Activated T-helper 2 cell treated with anti-CD3 and anti-CD28 coated beads, Interferon-gamma antibody, Interleukin-2, Interleukin-4, amounts not matched to agents 10 μg/mL and 5 μg/mL and 100 μg/mL, durations not matched to agents 14 hours and 24 hours and 36 hours (primary cell): ENCODE data around the gene CACNG4. TPM values are rescaled to one million over a fixed set of nuclear protein-coding genes. Genes with fewer than 3 reads are reported as not detected.

Experiments used
- DNase-seq: peaks from one replicate; pipeline ENCODE4 v3.0.0; 2021; ENCODE audit warnings: low spot score
- H3K27ac Mint-ChIP-seq: one replicate; pipeline ENCODE4 v1.8.0; 2021; ENCODE audit warnings: mixed read lengths
- H3K27me3 Mint-ChIP-seq: one replicate; pipeline ENCODE4 v1.8.0; 2021; ENCODE audit warnings: low read depth, mixed read lengths
- H3K36me3 Mint-ChIP-seq: one replicate; pipeline ENCODE4 v1.8.0; 2021; ENCODE audit warnings: low read depth, mixed read lengths
- H3K4me1 Mint-ChIP-seq: one replicate; pipeline ENCODE4 v1.8.0; 2021; ENCODE audit warnings: low read depth, mixed read lengths
- H3K4me3 Mint-ChIP-seq: one replicate; pipeline ENCODE4 v1.8.0; 2021; ENCODE audit warnings: low read depth, mild to moderate bottlenecking, moderate library complexity, mixed read lengths
- H3K9me3 Mint-ChIP-seq: one replicate; pipeline ENCODE4 v1.8.0; 2021; ENCODE audit warnings: mixed read lengths
- intact Hi-C: fragments of 100-400 bp; cut with micrococcal nuclease; formaldehyde crosslinking; loops from one replicate; pipeline ENCODE4 v1.15.1; 2023
- total RNA-seq: library from RNA; stranded (reverse); gene quantifications from 2 replicates; pipeline ENCODE4 v1.2.3, GENCODE V29; 2022

The CACNG4 gene
- total RNA-seq, 1 donor from 2014 or later = not detected

GRCh38 chr17:67050471-67051154 is 86.1 kb downstream of the CACNG4 start:
- Mint-ChIP-seq H3K27me3 (peaks cover 1% of the 10 kb centered on the region), H3K9me3 (peaks cover 23% of the 10 kb centered on the region), H3K4me1 (no peaks in the 10 kb centered on the region), H3K27ac (no peak overlapping the region), H3K4me3 (no peak overlapping the region), H3K36me3 (no peaks in the 10 kb centered on the region)
- intact Hi-C loops = no loop called here
- DNase-seq = no peak

- no peak overlapping the region for H3K4me3 Mint-ChIP-seq
Observed at GRCh38 chr17:67051155-67051538, 86.6 kb downstream of the CACNG4 start.

GRCh38 chr17:67051837-67052236 is 87.3 kb downstream of the CACNG4 start:
- DNase-seq = no peak
- Mint-ChIP-seq H3K36me3 (no peaks in the 10 kb centered on the region), H3K4me3 (no peak overlapping the region), H3K9me3 (peaks cover 23% of the 10 kb centered on the region), H3K27ac (no peak overlapping the region), H3K27me3 (peaks cover under 1% of the 10 kb centered on the region), H3K4me1 (no peaks in the 10 kb centered on the region)
- intact Hi-C loops = no loop called here

More at GRCh38 chr17:67051155-67051538, 86.6 kb downstream of the CACNG4 start:
- no peaks in the 10 kb centered on the region for H3K4me1 Mint-ChIP-seq
- peaks cover 1% of the 10 kb centered on the region for H3K27me3 Mint-ChIP-seq
- H3K36me3 Mint-ChIP-seq = no peaks in the 10 kb centered on the region
- no peak overlapping the region for H3K27ac Mint-ChIP-seq
- intact Hi-C loops = no loop called here
- no peak for DNase-seq
- H3K9me3 Mint-ChIP-seq = peaks cover 23% of the 10 kb centered on the region

GRCh38 chr17:67052720-67053437 is 88.4 kb downstream of the CACNG4 start:
- Mint-ChIP-seq H3K27ac (no peak overlapping the region), H3K4me1 (no peaks in the 10 kb centered on the region), H3K27me3 (no peaks in the 10 kb centered on the region), H3K4me3 (no peak overlapping the region), H3K9me3 (peaks cover 17% of the 10 kb centered on the region), H3K36me3 (no peaks in the 10 kb centered on the region)
- intact Hi-C loops = no loop called here
- DNase-seq = no peak

- Mint-ChIP-seq H3K4me3 (no peak overlapping the region), H3K4me1 (no peaks in the 10 kb centered on the region), H3K36me3 (no peaks in the 10 kb centered on the region), H3K9me3 (peaks cover 12% of the 10 kb centered on the region), H3K27ac (no peak overlapping the region), H3K27me3 (no peaks in the 10 kb centered on the region)
- no peak for DNase-seq
- intact Hi-C loops = no loop called here
Observed at GRCh38 chr17:67053438-67054000, 89.0 kb downstream of the CACNG4 start.

- H3K9me3 Mint-ChIP-seq = peaks cover 6% of the 10 kb centered on the region
- H3K27ac Mint-ChIP-seq = no peak overlapping the region
- intact Hi-C loops = no loop called here
- no peaks in the 10 kb centered on the region for H3K4me1 Mint-ChIP-seq
- no peak for DNase-seq
- no peaks in the 10 kb centered on the region for H3K27me3 Mint-ChIP-seq
- no peak overlapping the region for H3K4me3 Mint-ChIP-seq
- no peaks in the 10 kb centered on the region for H3K36me3 Mint-ChIP-seq
Observed at GRCh38 chr17:67054011-67054591, 89.6 kb downstream of the CACNG4 start.

GRCh38 chr17:67054608-67055007 is 90.1 kb downstream of the CACNG4 start:
- no peak for DNase-seq
- H3K27me3 Mint-ChIP-seq = no peaks in the 10 kb centered on the region

GRCh38 chr17:67055041-67055443 is 90.5 kb downstream of the CACNG4 start:
- Mint-ChIP-seq H3K27me3 (no peaks in the 10 kb centered on the region), H3K4me1 (no peaks in the 10 kb centered on the region), H3K9me3 (no peaks in the 10 kb centered on the region), H3K36me3 (no peaks in the 10 kb centered on the region), H3K4me3 (no peak overlapping the region), H3K27ac (no peak overlapping the region)
- no peak for DNase-seq
- intact Hi-C loops = no loop called here

More at GRCh38 chr17:67054608-67055007, 90.1 kb downstream of the CACNG4 start:
- H3K4me3 Mint-ChIP-seq = no peak overlapping the region
- no peaks in the 10 kb centered on the region for H3K4me1 Mint-ChIP-seq
- peaks cover 1% of the 10 kb centered on the region for H3K9me3 Mint-ChIP-seq
- H3K36me3 Mint-ChIP-seq = no peaks in the 10 kb centered on the region
- intact Hi-C loops = no loop called here
- H3K27ac Mint-ChIP-seq = no peak overlapping the region

- intact Hi-C loops = no loop called here
- H3K4me1 Mint-ChIP-seq = no peaks in the 10 kb centered on the region
- H3K27me3 Mint-ChIP-seq = no peaks in the 10 kb centered on the region
- no peaks in the 10 kb centered on the region for H3K9me3 Mint-ChIP-seq
- H3K4me3 Mint-ChIP-seq = no peak overlapping the region
- H3K36me3 Mint-ChIP-seq = no peaks in the 10 kb centered on the region
- H3K27ac Mint-ChIP-seq = no peak overlapping the region
- DNase-seq = no peak
Observed at GRCh38 chr17:67055811-67056745, 91.6 kb downstream of the CACNG4 start.

- no peaks in the 10 kb centered on the region for H3K4me1 Mint-ChIP-seq
- no peaks in the 10 kb centered on the region for H3K36me3 Mint-ChIP-seq
- H3K27ac Mint-ChIP-seq = no peak overlapping the region
- no peak overlapping the region for H3K4me3 Mint-ChIP-seq
- intact Hi-C loops = no loop called here
- no peaks in the 10 kb centered on the region for H3K9me3 Mint-ChIP-seq
- no peak for DNase-seq
- H3K27me3 Mint-ChIP-seq = no peaks in the 10 kb centered on the region
Observed at GRCh38 chr17:67056746-67057490, 92.4 kb downstream of the CACNG4 start.

- no peaks in the 10 kb centered on the region for H3K36me3 Mint-ChIP-seq
- no peak overlapping the region for H3K4me3 Mint-ChIP-seq
- DNase-seq = no peak
- no peaks in the 10 kb centered on the region for H3K9me3 Mint-ChIP-seq
- intact Hi-C loops = no loop called here
- no peaks in the 10 kb centered on the region for H3K4me1 Mint-ChIP-seq
- no peak overlapping the region for H3K27ac Mint-ChIP-seq
- H3K27me3 Mint-ChIP-seq = no peaks in the 10 kb centered on the region
Observed at GRCh38 chr17:67058036-67058435, 93.5 kb downstream of the CACNG4 start.

- no peaks in the 10 kb centered on the region for H3K9me3 Mint-ChIP-seq
- H3K4me1 Mint-ChIP-seq = no peaks in the 10 kb centered on the region
- no peak for DNase-seq
- H3K27ac Mint-ChIP-seq = no peak overlapping the region
- H3K4me3 Mint-ChIP-seq = no peak overlapping the region
- H3K36me3 Mint-ChIP-seq = no peaks in the 10 kb centered on the region
- no peaks in the 10 kb centered on the region for H3K27me3 Mint-ChIP-seq
- intact Hi-C loops = no loop called here
Observed at GRCh38 chr17:67059372-67059771, 94.9 kb downstream of the CACNG4 start.
